HepG2 (cell line): ENCODE results near the gene B4GALT7. TPM values are rescaled to one million over a fixed set of nuclear protein-coding genes. Genes with fewer than 3 reads are reported as not detected.

Experiments
- ATF1 ChIP-seq: IDR thresholded peaks from 2 replicates; pipeline ENCODE4 v1.6.1; 2016; ENCODE audit warnings: mild to moderate bottlenecking, control low read depth
- CENPT ChIP-seq: sonication (generic); formaldehyde crosslinking; IDR thresholded peaks from 2 replicates; pipeline ENCODE4 v1.8.0; 2022; ENCODE audit warnings: low read depth, mild to moderate bottlenecking, moderate library complexity, missing genetic modification reagents
- HIVEP1 ChIP-seq: sonication (generic); formaldehyde crosslinking; IDR thresholded peaks from 2 replicates; pipeline ENCODE4 v1.4.0; 2020; ENCODE audit warnings: mild to moderate bottlenecking, missing genetic modification reagents
- PHF21A ChIP-seq: sonication (generic); formaldehyde crosslinking; IDR thresholded peaks from 2 replicates; pipeline ENCODE4 v1.5.0; 2020; ENCODE audit warnings: mild to moderate bottlenecking, missing genetic modification reagents
- PITX1 ChIP-seq: sonication (generic); formaldehyde crosslinking; IDR thresholded peaks from 2 replicates; pipeline ENCODE4 v1.5.1; 2020; ENCODE audit warnings: mild to moderate bottlenecking, missing genetic modification reagents
- SRY ChIP-seq: sonication (generic); formaldehyde crosslinking; IDR thresholded peaks from 2 replicates; pipeline ENCODE4 v1.8.0; 2022; ENCODE audit warnings: mild to moderate bottlenecking, missing genetic modification reagents
- TCF7L2 ChIP-seq: IDR thresholded peaks from 2 replicates; pipeline ENCODE4 v1.6.1; 2011; ENCODE audit warnings: mild to moderate bottlenecking, low read depth, low read length, moderate library complexity
- TMF1 ChIP-seq: sonication (generic); formaldehyde crosslinking; IDR thresholded peaks from 2 replicates; pipeline ENCODE4 v1.8.1; 2022; ENCODE audit warnings: low read depth, missing genetic modification reagents
- ZNF101 ChIP-seq: sonication (generic); formaldehyde crosslinking; IDR thresholded peaks from 2 replicates; pipeline ENCODE4 v1.4.0; 2020; ENCODE audit warnings: mild to moderate bottlenecking, low read depth, missing genetic modification reagents, borderline replicate concordance
- ZNF235 ChIP-seq: sonication (generic); formaldehyde crosslinking; IDR thresholded peaks from 2 replicates; pipeline ENCODE4 v1.8.1; 2023; ENCODE audit warnings: mild to moderate bottlenecking, missing genetic modification reagents, borderline replicate concordance
- ZNF468 ChIP-seq: sonication (generic); formaldehyde crosslinking; IDR thresholded peaks from 2 replicates; pipeline ENCODE4 v1.8.0; 2022; ENCODE audit warnings: mild to moderate bottlenecking, moderate library complexity, missing genetic modification reagents
- ZNF557 ChIP-seq: sonication (generic); formaldehyde crosslinking; IDR thresholded peaks from 2 replicates; pipeline ENCODE4 v1.4.0; 2020; ENCODE audit warnings: missing genetic modification reagents
- ZNF670 ChIP-seq: sonication (generic); formaldehyde crosslinking; IDR thresholded peaks from 2 replicates; pipeline ENCODE4 v1.8.0; 2022; ENCODE audit warnings: mild to moderate bottlenecking, missing genetic modification reagents, borderline replicate concordance
- ZNF737 ChIP-seq: sonication (generic); formaldehyde crosslinking; IDR thresholded peaks from 2 replicates; pipeline ENCODE4 v1.5.0; 2020; ENCODE audit warnings: missing genetic modification reagents, mild to moderate bottlenecking, borderline replicate concordance
- ZNF879 ChIP-seq: sonication (generic); formaldehyde crosslinking; IDR thresholded peaks from 2 replicates; pipeline ENCODE4 v1.8.1; 2023; ENCODE audit warnings: missing genetic modification reagents
- ZSCAN29 ChIP-seq: sonication (generic); formaldehyde crosslinking; conservative IDR thresholded peaks from 2 replicates; pipeline ENCODE4 v1.4.0; 2020; ENCODE audit warnings: mild to moderate bottlenecking, missing genetic modification reagents
- polyA plus RNA-seq, 8 experiments: library from polyadenylated mRNA; depleted of rRNA in 3 of 8; stranded (reverse) in 7 of 8; unstranded in 1 of 8; fragments of >200 nt; fragmentation: Illumina TruSeq in 4 of 8; extraction: Trizol in 4 of 8; gene quantifications; 2 replicates each; pipeline versions ENCODE4 v1.2.1 to v1.2.3, GENCODE V29; 2011 to 2016; ENCODE audit warnings: low read depth in 4 of 8, missing spikeins in 1 of 8, mixed read lengths in 1 of 8; ENCODE audit not compliant: insufficient read depth in 1 of 8
- total RNA-seq, 5 experiments: library from RNA; depleted of rRNA; stranded (reverse); fragments of >200 nt; fragmentation: Illumina TruSeq; extraction: Trizol; gene quantifications; 2 replicates each; pipeline ENCODE4 v1.2.3, GENCODE V29; 2016; ENCODE audit warnings: low read depth in 1 of 5
- TF ChIP-seq, protein P1 (sequence below): IDR thresholded peaks from 2 replicates; pipeline ENCODE4 v1.6.1; 2016; ENCODE audit warnings: missing biosample characterization, missing genetic modification reagents, low read depth
- TF ChIP-seq, protein P2 (sequence below): sonication (generic); formaldehyde crosslinking; IDR thresholded peaks from 2 replicates; pipeline ENCODE4 v1.5.1; 2020; ENCODE audit warnings: mild to moderate bottlenecking, moderate library complexity, missing genetic modification reagents
- TF ChIP-seq, protein P3 (sequence below): sonication (generic); formaldehyde crosslinking; IDR thresholded peaks from 2 replicates; pipeline ENCODE4 v1.4.0; 2020; ENCODE audit warnings: missing genetic modification reagents
- TF ChIP-seq, protein P4 (sequence below): IDR thresholded peaks from 2 replicates; pipeline ENCODE4 v1.6.1; 2016; ENCODE audit warnings: missing compliant biosample characterization, missing genetic modification reagents, borderline replicate concordance
- TF ChIP-seq, protein P5 (sequence below): IDR thresholded peaks from 2 replicates; pipeline ENCODE4 v1.6.1; 2018; ENCODE audit warnings: missing genetic modification reagents, mild to moderate bottlenecking, missing compliant biosample characterization

The B4GALT7 gene
- total and polyA plus RNA-seq, 2 of the 13 experiments (the other 11 are each of a cell fraction or from before 2014, with no cell fraction given), result 16.4 to 20.5 TPM

DNA sequence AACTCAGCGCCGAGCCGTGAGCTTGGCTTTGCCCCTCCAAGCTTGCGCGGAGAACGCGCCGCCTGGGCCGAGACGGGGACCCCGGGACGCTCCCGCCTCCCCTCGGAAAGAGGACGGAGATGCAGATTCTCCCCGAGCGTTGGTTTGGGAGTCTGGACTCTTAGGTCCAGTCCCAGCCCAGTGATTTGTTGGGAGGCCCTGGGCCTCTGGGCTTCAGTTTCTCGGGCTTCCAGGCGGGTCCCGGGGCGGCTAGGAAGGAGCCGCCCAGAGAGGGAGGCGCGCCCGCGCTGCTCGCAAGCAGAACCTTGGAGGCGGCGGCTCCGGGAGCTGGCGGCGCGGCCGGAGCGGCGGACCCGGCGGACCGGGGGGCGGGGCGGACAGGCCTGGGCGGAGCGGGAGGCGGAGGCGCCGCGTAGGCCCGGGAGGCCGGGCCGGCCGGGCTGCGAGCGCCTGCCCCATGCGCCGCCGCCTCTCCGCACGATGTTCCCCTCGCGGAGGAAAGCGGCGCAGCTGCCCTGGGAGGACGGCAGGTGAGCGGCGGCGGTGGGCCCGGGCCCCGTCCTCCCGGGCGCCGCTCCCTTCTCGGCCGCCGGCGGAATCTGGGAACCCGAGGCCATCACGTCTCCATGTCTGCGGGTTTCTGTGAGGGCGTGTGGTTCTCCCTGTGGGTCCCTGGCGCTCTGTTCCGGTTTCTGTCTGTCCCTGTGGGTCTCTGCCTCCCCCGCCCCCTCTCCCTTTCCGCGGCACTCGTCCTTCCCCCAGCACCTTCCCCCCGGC lies at the start of gene B4GALT7 (continued):
- TF ChIP-seq, protein P1, sequence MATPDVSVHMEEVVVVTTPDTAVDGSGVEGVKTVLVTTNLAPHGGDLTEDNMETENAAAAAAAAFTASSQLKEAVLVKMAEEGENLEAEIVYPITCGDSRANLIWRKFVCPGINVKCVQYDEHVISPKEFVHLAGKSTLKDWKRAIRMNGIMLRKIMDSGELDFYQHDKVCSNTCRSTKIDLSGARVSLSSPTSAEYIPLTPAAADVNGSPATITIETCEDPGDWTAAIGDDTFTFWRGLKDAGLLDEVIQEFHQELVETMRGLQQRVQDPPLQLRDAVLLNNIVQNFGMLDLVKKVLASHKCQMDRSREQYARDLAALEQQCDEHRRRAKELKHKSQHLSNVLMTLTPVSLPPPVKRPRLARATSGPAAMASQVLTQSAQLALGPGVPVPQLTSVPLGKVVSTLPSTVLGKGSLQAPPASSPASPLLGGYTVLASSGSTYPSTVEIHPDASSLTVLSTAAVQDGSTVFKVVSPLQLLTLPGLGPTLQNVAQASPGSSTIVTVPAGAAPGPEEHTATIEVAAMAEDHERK, result no peak
- TF ChIP-seq, protein P2, sequence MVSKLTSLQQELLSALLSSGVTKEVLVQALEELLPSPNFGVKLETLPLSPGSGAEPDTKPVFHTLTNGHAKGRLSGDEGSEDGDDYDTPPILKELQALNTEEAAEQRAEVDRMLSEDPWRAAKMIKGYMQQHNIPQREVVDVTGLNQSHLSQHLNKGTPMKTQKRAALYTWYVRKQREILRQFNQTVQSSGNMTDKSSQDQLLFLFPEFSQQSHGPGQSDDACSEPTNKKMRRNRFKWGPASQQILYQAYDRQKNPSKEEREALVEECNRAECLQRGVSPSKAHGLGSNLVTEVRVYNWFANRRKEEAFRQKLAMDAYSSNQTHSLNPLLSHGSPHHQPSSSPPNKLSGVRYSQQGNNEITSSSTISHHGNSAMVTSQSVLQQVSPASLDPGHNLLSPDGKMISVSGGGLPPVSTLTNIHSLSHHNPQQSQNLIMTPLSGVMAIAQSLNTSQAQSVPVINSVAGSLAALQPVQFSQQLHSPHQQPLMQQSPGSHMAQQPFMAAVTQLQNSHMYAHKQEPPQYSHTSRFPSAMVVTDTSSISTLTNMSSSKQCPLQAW (CRISPR knock-in tag), result 0 out of 2 replicates have a peak, but pooled peaks have one; percentile 19
- TF ChIP-seq ZNF737 (CRISPR knock-in tag) (no peak), ZNF670 (no peak), TCF7L2 (no peak), ZNF101 (CRISPR knock-in tag) (no peak), TMF1 (CRISPR knock-in tag) (peak; percentile 94), SRY (CRISPR knock-in tag) (no peak), CENPT (CRISPR knock-in tag) (0 out of 2 replicates have a peak, but pooled peaks have one; percentile 70), ZSCAN29 (CRISPR knock-in tag) (peak; percentile 73; the same call in 1 of the 2 replicates), HIVEP1 (CRISPR knock-in tag) (no peak), ZNF235 (CRISPR knock-in tag) (peak; percentile 91; the same call in 1 of the 2 replicates), PHF21A (CRISPR knock-in tag) (peak; percentile 70), ZNF468 (CRISPR knock-in tag) (no peak; the same call in 1 of the 2 replicates), ZNF879 (CRISPR knock-in tag) (no peak), ATF1 (CRISPR knock-in tag) (no peak), ZNF557 (CRISPR knock-in tag) (no peak), PITX1 (CRISPR knock-in tag) (0 out of 2 replicates have a peak, but pooled peaks have one; percentile 12)
- TF ChIP-seq, protein P3, sequence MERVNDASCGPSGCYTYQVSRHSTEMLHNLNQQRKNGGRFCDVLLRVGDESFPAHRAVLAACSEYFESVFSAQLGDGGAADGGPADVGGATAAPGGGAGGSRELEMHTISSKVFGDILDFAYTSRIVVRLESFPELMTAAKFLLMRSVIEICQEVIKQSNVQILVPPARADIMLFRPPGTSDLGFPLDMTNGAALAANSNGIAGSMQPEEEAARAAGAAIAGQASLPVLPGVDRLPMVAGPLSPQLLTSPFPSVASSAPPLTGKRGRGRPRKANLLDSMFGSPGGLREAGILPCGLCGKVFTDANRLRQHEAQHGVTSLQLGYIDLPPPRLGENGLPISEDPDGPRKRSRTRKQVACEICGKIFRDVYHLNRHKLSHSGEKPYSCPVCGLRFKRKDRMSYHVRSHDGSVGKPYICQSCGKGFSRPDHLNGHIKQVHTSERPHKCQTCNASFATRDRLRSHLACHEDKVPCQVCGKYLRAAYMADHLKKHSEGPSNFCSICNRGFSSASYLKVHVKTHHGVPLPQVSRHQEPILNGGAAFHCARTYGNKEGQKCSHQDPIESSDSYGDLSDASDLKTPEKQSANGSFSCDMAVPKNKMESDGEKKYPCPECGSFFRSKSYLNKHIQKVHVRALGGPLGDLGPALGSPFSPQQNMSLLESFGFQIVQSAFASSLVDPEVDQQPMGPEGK (CRISPR knock-in tag), result no peak
- TF ChIP-seq, protein P4, sequence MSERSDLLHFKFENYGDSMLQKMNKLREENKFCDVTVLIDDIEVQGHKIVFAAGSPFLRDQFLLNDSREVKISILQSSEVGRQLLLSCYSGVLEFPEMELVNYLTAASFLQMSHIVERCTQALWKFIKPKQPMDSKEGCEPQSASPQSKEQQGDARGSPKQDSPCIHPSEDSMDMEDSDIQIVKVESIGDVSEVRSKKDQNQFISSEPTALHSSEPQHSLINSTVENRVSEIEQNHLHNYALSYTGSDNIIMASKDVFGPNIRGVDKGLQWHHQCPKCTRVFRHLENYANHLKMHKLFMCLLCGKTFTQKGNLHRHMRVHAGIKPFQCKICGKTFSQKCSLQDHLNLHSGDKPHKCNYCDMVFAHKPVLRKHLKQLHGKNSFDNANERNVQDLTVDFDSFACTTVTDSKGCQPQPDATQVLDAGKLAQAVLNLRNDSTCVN, result 0 out of 2 replicates have a peak, but pooled peaks have one; percentile 14
- TF ChIP-seq, protein P5, sequence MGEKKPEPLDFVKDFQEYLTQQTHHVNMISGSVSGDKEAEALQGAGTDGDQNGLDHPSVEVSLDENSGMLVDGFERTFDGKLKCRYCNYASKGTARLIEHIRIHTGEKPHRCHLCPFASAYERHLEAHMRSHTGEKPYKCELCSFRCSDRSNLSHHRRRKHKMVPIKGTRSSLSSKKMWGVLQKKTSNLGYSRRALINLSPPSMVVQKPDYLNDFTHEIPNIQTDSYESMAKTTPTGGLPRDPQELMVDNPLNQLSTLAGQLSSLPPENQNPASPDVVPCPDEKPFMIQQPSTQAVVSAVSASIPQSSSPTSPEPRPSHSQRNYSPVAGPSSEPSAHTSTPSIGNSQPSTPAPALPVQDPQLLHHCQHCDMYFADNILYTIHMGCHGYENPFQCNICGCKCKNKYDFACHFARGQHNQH (CRISPR knock-in tag), result peak; percentile 42; the same call in 1 of the 2 replicates
